Measurements from ENCODE around the gene TMEM150B.

The TMEM150B gene

DNA sequence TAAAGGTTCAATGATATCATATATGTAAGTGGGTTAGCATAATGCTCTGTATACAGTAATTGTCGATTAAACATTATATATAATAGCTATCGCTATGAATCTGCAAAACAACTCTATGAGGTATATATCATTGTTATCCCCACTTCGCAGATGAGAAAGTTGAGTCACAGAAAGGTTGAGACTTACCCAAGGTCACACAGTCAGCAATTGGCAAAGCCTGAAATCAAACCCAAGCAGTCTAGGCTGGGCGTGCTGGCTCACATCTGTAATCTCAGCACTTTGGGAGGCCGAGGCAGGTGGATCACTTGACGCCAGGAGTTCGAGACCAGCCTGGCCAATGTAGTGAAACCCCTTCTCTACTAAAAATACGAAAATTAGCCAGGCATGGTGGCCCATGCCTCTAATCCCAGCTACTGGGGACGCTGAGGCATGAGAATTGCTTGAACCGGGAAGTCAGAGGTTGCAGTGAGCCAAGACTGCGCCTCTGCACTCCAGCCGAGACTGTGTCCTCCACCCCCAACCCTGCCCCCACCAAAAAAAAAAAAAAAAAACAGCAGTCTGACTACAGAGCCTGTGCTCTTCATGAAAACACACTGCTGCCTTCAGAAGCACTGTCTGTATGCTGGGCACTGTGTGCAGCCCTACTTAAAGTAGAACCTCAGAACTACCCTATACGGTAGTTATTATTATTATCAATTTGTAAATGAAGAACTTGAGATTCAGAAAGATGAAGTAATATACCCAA is 46.6 kb downstream of the TMEM150B start:
- DNase-seq (ENCODE audit: low read depth in 2 of 2), result no peak

DNA sequence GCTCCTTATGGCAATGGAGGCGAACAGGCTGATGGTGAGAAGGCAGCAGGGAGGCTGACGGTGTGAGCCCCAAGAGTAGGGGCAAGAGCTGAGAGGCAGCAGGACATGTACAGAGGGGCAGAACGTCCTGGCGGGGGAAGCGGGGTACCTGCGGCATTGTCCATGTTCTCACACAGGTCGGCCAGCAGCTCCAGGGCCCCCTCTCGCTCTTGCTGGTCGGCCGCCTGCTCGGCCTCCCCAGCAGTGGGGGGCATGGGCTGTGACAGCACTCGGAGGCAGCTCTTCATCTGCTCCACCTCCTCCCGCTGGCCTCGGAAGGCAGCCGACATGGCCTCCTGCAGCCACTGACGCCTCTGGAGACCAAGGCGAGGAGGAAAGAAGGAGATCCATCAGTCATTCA is 47.6 kb downstream of the TMEM150B start:
- no peak for DNase-seq (ENCODE audit: low read depth in 2 of 2)

DNA sequence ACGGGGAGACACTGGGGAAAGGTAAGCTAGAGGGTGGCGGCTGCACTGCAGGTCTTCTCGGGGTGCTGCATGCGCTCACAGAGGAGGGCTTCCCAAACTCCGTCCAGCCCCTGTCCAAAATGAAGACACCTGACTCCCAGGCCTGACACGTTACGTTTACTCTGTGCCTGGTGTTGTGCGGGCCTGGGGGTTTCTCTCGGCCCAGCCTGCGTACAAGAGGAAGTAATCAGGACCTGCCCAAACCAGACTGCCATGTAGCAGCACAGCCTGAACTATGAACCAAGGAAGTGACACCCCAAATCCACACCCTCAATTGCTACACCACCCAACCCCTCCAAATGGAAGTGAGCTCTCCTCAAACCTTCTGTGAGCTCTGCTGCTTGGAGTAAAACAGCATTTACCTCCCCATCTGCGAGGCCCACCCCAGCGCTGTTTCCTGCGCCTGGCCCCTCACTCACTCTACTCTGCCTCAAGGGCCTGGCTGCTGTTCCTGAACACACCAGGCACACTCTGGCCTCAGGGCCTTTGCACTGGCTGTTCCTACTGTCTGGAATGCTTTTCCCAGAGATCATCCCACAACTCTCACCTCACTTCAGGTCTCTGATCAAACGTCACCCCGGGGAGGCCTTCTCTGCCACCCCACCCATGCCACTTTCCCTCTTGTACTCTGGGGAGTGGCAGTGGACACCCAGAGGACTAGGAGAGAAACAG is 48.3 kb downstream of the TMEM150B start:
- DNase-seq (ENCODE audit: low read depth in 2 of 2), result no peak

DNA sequence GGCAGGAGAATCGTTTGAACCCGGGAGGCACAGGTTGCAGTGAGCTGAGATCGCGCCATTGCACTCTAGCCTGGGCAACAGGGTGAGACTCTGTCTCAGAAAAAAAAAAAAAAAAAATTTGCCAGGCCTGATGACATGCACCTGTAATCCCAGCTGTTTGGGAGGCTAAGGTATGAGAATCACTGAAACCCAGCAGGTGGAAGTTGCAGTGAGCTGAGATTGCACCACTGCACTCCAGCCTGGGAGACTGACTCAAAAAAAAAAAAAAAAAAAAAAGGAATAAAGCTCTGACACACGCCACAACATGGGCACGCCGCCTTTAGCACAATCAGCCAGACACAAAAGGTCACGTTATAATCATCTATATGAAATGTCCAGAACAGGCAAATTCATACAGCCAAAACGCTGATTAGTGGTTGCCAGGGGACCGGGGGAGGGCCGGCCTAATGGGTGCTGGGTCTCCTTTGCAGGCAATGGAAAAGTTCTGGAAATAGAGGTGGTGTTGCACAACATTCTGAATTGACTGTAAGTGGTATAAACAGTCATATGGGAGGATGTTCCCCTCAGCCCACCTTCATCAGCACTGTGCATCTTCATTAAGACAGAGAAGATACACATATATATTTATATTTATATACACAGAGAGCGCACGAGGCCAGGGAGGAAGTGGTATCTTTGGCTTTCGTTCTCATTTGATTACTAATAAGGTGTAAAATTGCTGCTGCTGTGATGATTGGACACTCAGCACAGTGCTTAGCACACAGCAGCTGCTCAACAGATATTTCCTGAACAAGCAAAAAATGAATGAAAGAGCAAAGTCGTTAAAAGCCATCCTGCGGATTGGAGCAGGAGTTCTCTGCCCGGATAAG is 49.1 kb downstream of the TMEM150B start:
- DNase-seq (ENCODE audit: low read depth in 2 of 2), result no peak

DNA sequence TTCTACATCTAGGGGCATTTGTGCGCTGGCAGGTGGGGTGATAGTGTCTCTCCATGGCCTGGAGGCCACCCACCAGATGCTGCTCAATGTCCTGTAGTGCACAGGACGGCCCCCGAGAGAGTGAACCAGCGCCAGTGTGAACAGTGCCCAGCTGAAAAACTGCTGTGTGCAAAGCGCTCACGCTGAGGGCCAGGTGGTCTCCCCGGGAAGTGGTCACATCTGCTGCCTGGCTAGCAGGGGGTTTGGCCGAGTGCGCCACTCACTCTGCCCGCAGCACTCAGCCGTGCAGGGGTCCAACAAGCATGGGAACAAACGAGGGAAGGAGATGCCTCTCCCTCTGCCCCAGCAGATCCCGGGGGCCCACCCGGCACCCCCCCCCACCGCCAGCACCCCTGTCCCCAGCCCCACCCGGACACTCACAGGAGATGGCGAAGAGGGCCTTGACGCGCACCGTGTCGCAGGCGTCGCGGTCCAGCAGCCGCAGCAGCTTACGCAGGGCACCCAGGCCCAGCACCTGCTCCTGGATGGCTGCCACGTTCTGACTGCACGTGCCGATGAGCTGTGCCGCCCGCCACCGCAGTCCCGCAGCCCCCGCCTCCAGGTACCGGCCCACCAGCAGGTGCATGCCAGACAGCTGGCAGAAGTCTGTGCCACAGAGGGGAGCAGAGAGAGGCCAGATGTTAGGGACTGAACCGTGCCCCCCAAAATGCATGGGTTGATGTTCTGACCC is 51.0 kb downstream of the TMEM150B start:
- no peak for DNase-seq (ENCODE audit: low read depth in 2 of 2)

DNA sequence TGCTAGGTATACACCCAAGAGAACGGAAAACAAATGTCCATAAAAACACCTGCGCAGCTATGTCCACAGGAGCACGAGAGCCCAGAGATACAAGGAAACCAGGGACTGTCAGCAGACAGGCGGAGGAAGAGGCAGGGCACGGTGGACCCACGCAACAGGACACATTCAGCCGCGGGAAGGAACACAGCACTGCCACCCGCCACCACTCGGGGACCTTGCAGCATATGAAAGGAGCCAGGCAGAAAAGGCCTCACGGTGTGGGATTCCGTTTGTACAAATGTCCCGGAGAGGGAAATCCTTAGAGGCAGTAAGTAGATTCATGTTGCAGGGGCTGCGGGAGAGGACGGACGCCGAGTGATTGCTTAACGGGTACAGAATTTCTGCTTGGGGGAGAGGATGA is 53.0 kb downstream of the TMEM150B start:
- no peak for DNase-seq (ENCODE audit: low read depth in 2 of 2)

DNA sequence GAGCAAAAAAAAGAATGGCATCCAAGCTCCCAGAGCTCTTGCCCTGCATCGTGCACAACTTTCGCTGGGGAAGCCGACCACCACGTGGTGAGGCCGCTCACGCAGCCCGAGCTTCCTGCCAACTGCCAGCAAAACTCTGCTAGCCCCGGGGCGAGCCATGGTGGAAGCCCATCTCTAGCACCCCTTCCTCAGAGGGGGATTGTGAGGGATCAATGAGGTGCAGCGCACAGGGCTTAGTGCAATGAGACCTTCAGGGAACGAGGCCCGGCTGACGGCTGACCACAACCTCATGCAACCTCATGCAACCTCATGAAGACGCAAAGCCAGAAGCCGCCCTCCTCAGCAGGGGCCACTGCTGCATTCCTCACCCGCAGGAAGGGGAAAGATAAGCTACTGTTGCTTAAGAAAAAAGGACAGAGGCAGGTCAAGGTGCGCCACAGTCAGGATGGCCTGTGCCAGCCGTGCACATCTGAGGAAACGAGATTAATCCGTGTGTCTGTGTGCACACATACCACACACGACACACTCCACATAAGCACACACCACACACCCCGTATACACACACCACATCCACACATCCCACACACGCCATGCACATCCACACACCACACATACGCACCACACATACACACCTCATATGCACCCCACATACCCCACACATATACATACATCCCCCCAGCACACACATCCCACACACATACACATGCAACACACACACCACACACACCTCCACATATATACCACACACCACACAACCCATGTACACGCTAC is 54.8 kb downstream of the TMEM150B start:
- no peak for DNase-seq (ENCODE audit: low read depth in 2 of 2)

DNA sequence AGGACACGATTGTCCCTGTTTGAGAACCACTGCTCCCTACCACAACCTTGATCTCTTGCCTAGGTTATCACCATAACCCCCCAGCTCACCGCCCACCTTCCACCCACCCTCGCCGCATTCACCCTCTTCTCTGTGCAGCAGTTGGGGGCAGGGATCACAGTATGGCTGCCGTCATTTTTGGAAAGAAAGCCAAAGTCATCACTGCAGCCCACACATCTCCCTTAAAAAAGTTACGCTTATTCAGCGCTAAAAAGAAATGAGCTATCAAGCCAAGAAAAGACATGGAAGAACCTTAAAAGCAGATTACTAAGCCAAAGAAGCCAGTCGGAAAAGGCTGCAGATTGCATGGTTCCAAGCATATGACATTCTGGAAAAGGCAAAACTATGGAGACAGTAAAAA is 55.8 kb downstream of the TMEM150B start:
- DNase-seq (ENCODE audit: low read depth in 2 of 2), result no peak

DNA sequence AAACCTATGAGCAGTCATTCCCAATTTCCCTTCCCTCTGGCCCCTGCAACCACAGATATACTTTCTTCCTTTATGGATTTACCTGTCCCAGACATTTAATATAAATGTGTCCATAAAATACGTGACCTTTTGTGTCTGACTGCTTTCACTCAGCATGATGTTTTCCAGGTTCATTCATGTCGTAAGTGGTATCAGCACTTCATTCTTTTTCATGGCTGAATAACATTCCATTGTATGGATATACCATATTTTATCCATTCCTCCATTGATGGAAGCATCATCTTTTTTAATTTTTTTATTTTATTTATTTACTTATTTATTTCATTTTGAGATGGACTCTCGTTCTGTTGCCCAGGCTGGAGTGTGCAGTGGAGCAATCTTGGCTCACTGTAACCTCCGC is 58.3 kb downstream of the TMEM150B start:
- DNase-seq (ENCODE audit: low read depth in 2 of 2), result no peak

DNA sequence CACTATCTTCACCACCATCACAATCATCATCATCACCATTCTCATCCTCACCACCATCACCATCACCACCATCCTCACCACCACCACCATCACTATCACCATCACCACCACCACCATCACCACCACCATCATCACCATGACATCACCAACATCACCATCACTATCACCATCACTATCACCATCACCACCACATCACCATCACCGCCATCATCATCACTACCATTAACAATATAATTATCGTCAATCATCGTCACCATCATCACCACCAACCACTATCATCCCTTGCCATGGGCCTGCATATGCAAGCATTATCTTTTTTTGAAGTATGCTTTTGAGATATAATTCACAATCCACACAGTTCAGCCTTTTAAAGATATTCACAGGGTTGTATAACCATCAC is 58.7 kb downstream of the TMEM150B start:
- no peak for DNase-seq (ENCODE audit: low read depth in 2 of 2)

DNA sequence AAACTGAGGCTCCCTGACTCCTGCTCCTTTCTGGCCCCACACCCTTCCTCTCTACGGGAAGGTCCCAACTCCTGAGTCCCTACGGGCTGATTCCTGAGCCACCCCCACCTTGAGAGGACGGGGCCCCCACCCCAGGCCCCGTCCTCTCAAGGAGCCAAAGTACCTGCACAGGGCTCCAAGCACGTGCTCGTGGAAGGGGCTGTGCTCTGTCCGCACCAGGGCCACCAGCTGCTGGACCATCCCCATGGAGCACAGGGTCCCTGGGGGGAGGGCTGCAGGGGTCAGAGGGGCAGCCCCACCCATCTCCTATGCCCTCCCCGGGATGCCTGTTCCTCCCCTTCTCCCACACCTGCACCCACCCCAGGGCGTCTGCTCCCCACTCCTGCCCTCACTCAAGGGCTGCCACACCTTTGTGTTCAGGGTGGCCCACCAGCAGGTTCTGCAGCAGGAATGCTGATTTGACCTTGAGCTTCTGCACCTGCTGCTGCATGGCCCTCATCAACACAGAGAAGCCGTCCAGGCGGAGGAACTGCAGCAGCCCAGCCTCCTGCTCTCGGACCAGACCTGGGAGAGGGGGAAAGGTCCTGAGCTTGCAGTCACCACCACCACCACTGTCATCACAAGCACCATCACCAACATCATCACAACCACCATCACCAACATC is 59.3 kb downstream of the TMEM150B start:
- no peak for DNase-seq (ENCODE audit: low read depth in 2 of 2)

DNA sequence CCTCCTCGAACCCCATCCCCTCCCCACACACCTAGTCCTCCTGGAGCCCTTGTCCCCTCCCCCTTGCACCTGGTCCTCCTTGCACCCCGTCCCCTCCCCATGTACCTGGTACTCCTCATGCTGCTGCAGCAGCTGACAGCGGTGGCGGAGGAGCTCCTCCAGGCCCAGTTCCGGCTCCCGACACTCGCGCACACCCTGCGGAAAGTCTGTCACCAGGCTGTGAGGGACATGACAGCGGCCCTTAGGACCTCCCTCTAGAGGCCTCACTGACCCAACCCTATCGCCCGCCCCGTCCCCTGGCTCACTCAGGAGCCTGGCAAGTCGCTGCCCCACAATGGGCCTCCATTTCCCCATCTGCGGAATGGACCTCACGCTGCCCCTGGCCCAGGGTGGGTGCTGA is 60.0 kb downstream of the TMEM150B start:
- no peak for DNase-seq (ENCODE audit: low read depth in 2 of 2)

DNA sequence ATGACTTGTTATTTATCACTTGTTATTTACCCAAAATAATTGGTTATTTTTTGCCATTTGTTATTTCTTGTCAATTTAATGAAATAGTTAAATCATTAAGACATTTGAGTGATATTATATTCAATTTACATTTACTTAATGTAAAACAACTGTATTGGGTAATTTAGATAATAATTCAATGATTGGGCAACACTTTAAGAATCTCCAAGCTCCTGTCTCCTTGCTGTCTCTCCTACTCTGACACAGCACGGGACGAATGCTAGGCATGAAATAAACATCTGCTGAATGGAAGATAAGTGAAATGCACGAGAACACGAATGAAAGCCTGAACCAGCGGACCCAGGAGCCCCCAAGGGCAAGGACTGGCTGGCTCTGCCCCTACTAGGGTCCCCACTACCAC is 60.6 kb downstream of the TMEM150B start:
- DNase-seq (ENCODE audit: low read depth in 2 of 2), result no peak
